Smooth muscle cell (in vitro differentiated cells): ENCODE measurements around the gene ENAM. TPM values are rescaled to one million over a fixed set of nuclear protein-coding genes. Genes with fewer than 3 reads are reported as not detected.
"Not testable (repeated sequence)": the region's sequence is repeated elsewhere in the genome, so short reads cannot be mapped to it uniquely, and the experiment has no call there.

ENCODE experiments used
- DNase-seq: peaks from one replicate; lab custom pipeline; 2025; ENCODE audit not compliant: unreplicated experiment; lab: John Stamatoyannopoulos, UW
- H2AFZ ChIP-seq: fragments of 200-600 bp; sonication (generic); 2 replicates; pipeline ENCODE4 v1.6.0; 2016; ENCODE audit warnings: antibody characterized with exemption, low read depth, mild to moderate bottlenecking
- H3F3A ChIP-seq: fragments of 200-600 bp; sonication (generic); 2 replicates; pipeline ENCODE4 v1.6.0; 2017; ENCODE audit warnings: antibody characterized with exemption, low read depth
- H3K27ac ChIP-seq: fragments of 200-600 bp; sonication (generic); 2 replicates; pipeline ENCODE4 v1.5.1; 2016; ENCODE audit warnings: low read depth, mild to moderate bottlenecking
- H3K27me3 ChIP-seq: fragments of 200-600 bp; sonication (generic); 2 replicates; pipeline ENCODE4 v1.6.1; 2016; ENCODE audit warnings: low read depth, mild to moderate bottlenecking
- H3K36me3 ChIP-seq: fragments of 200-600 bp; sonication (generic); 2 replicates; pipeline ENCODE4 v1.5.1; 2016; ENCODE audit warnings: low read depth
- H3K4me1 ChIP-seq: fragments of 200-600 bp; sonication (generic); 2 replicates; pipeline ENCODE4 v1.5.1; 2016; ENCODE audit warnings: low read depth
- H3K4me2 ChIP-seq: fragments of 200-600 bp; sonication (generic); 2 replicates; pipeline ENCODE4 v1.6.0; 2016; ENCODE audit warnings: mild to moderate bottlenecking
- H3K4me3 ChIP-seq: fragments of 200-600 bp; sonication (generic); 2 replicates; pipeline ENCODE4 v1.5.1; 2016; ENCODE audit warnings: mild to moderate bottlenecking
- H3K79me2 ChIP-seq: fragments of 200-600 bp; sonication (generic); 2 replicates; pipeline ENCODE4 v1.6.0; 2016; ENCODE audit warnings: low read depth, mild to moderate bottlenecking
- H3K9ac ChIP-seq: fragments of 200-600 bp; sonication (generic); 2 replicates; pipeline ENCODE4 v1.6.0; 2016; ENCODE audit warnings: low read depth
- H3K9me3 ChIP-seq: fragments of 200-600 bp; sonication (generic); replicated peaks from 2 replicates; pipeline ENCODE4 v1.5.1; 2016; ENCODE audit warnings: low read depth
- H4K20me1 ChIP-seq: fragments of 200-600 bp; sonication (generic); 2 replicates; pipeline ENCODE4 v1.6.0; 2016; ENCODE audit warnings: low read depth
- CTCF ChIP-seq: fragments of 200-600 bp; sonication (generic); IDR thresholded peaks from 2 replicates; pipeline ENCODE4 v1.5.1; 2017; ENCODE audit warnings: borderline replicate concordance, mild to moderate bottlenecking, antibody characterized with exemption; ENCODE audit not compliant: insufficient read depth, poor library complexity, severe bottlenecking
- WGBS: methylation state at CpG from one replicate; pipeline ENCODE4 v1.1.7; 2016; ENCODE audit warnings: low lambda C conversion rate; 5-methylcytosine and 5-hydroxymethylcytosine counted together
- polyA plus RNA-seq: library from polyadenylated mRNA; unstranded; fragments of >200 nt; fragmentation: Nextera tagmentation; extraction: Ambion mirVana; gene quantifications from 2 replicates; pipeline ENCODE4 v1.2.1, GENCODE V29; 2016
- total RNA-seq: library from RNA; depleted of rRNA; stranded (reverse); fragments of >200 nt; gene quantifications from 2 replicates; pipeline ENCODE4 v1.2.3, GENCODE V29; 2014

ENAM gene
- total and polyA plus RNA-seq, 2 experiments from 2014 or later: not detected

GRCh38 chr4:70657326-70657725, 28.8 kb downstream of the ENAM start:
- no peak overlapping the region for H3K4me2 ChIP-seq
- no peak for TF ChIP-seq CTCF
- no peak overlapping the region for H2AFZ ChIP-seq
- no peaks in the 10 kb centered on the region for H3K9me3 ChIP-seq
- no peak overlapping the region for H3K4me3 ChIP-seq
- DNase-seq: no peak
- H3K36me3 ChIP-seq: no peaks in the 10 kb centered on the region
- H3K4me1 ChIP-seq: no peaks in the 10 kb centered on the region
- WGBS: 87% methylated on average over 5 of the region's 5 CpGs
- no peak overlapping the region for H3K9ac ChIP-seq
- no peaks in the 10 kb centered on the region for H3K27me3 ChIP-seq
- H3F3A ChIP-seq: no peaks in the 10 kb centered on the region
- no peak overlapping the region for H3K27ac ChIP-seq
- H4K20me1 ChIP-seq: no peaks in the 10 kb centered on the region
- no peaks in the 10 kb centered on the region for H3K79me2 ChIP-seq

GRCh38 chr4:70658418-70658817, 29.9 kb downstream of the ENAM start:
- whole genome bisulfite sequencing: 79% methylated on average over 3 of the region's 3 CpGs
- H3F3A ChIP-seq: no peaks in the 10 kb centered on the region
- no peaks in the 10 kb centered on the region for H3K79me2 ChIP-seq
- no peaks in the 10 kb centered on the region for H3K27me3 ChIP-seq
- H2AFZ ChIP-seq: no peak overlapping the region
- no peak overlapping the region for H3K27ac ChIP-seq
- no peaks in the 10 kb centered on the region for H3K4me1 ChIP-seq
- H3K4me3 ChIP-seq: no peak overlapping the region
- no peaks in the 10 kb centered on the region for H3K9me3 ChIP-seq
- no peak for DNase-seq
- TF ChIP-seq CTCF: no peak
- H3K36me3 ChIP-seq: no peaks in the 10 kb centered on the region
- H4K20me1 ChIP-seq: no peaks in the 10 kb centered on the region
- H3K4me2 ChIP-seq: no peak overlapping the region
- H3K9ac ChIP-seq: no peak overlapping the region

- TF ChIP-seq CTCF: no peak
- H3K9ac ChIP-seq: no peak overlapping the region
- no peaks in the 10 kb centered on the region for H3K36me3 ChIP-seq
- no peak overlapping the region for H2AFZ ChIP-seq
- H3K4me2 ChIP-seq: no peak overlapping the region
- H3K27ac ChIP-seq: no peak overlapping the region
- H3F3A ChIP-seq: no peaks in the 10 kb centered on the region
- no peak for DNase-seq
- H3K79me2 ChIP-seq: no peaks in the 10 kb centered on the region
- no peaks in the 10 kb centered on the region for H3K9me3 ChIP-seq
- H3K4me1 ChIP-seq: no peaks in the 10 kb centered on the region
- WGBS: 84% methylated on average over 4 of the region's 4 CpGs
- no peaks in the 10 kb centered on the region for H3K27me3 ChIP-seq
- H4K20me1 ChIP-seq: no peaks in the 10 kb centered on the region
- H3K4me3 ChIP-seq: no peak overlapping the region
Measured at GRCh38 chr4:70660106-70660505, 31.6 kb downstream of the ENAM start.

- H3F3A ChIP-seq, H3K27ac ChIP-seq, H2AFZ ChIP-seq, H3K79me2 ChIP-seq, H3K27me3 ChIP-seq, H3K36me3 ChIP-seq, H3K9me3 ChIP-seq, H3K4me3 ChIP-seq, H3K4me2 ChIP-seq, H3K9ac ChIP-seq, H3K4me1 ChIP-seq, H4K20me1 ChIP-seq, DNase-seq: not testable (repeated sequence)
- WGBS: 90% methylated on average over 5 of the region's 5 CpGs
Measured at GRCh38 chr4:70661309-70661922, 32.9 kb downstream of the ENAM start.
